HG02973 (cell line): ENCODE data around the gene ANTXR2.
"Not testable (repeated sequence)": the region's sequence is repeated elsewhere in the genome, so short reads cannot be mapped to it uniquely, and the experiment has no call there.

Experiments
- ATAC-seq: cut with Tn5 transposase; IDR thresholded peaks from one replicate; pipeline ENCODE4 v1.9.1; 2021; ENCODE audit warnings: moderate library complexity; ENCODE audit not compliant: unreplicated experiment

The ANTXR2 gene

GRCh38 chr4:79923281-79923680 lies 149.7 kb downstream of the ANTXR2 start:
- no peak for ATAC-seq

DNA sequence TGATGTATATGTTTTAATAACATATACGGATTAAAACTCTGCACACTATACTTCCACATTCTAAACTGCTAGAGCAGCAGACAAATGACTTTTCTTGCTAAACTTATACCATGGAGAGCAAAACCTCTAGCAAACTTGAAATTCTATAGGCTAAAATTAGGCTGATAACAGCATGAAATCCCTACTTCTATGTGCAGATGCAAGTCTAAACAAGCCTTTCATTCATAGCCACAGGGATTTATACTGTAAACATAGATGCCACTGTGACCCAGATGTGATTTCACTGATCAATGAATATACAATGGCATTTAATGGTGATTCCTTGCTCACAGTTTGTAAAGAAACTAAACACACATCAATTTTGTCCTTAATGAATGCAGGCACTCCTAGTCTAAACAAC lies 151.0 kb downstream of the ANTXR2 start:
- ATAC-seq: no peak

- no peak for ATAC-seq
Measured at GRCh38 chr4:79920163-79920853, 152.7 kb downstream of the ANTXR2 start.

GRCh38 chr4:79918292-79918691 lies 154.7 kb downstream of the ANTXR2 start:
- ATAC-seq: no peak

DNA sequence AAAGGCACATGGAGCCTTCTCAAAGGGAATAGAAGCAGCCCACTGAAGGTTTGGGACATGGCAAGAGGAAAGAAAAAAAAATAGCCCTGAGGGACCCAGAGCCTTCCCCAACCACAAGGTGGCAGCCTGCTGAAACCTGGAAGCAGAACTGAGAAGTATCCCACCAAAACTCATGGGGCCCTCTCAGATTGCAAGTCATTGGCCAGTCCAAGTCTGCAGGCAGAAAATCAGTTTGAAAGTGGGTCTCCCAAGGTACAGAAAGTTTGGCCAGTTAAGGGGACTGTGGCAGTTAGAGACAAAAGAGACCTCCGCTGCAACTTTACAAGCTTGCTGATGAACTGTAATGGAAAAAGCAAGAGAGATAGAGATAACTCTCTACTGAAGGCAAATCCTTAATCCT lies 155.8 kb downstream of the ANTXR2 start:
- ATAC-seq: peak; percentile 81

- no peak for ATAC-seq
Measured at GRCh38 chr4:79915246-79915645, 157.8 kb downstream of the ANTXR2 start.

- ATAC-seq: no peak
Measured at GRCh38 chr4:79913581-79913980, 159.4 kb downstream of the ANTXR2 start.

DNA sequence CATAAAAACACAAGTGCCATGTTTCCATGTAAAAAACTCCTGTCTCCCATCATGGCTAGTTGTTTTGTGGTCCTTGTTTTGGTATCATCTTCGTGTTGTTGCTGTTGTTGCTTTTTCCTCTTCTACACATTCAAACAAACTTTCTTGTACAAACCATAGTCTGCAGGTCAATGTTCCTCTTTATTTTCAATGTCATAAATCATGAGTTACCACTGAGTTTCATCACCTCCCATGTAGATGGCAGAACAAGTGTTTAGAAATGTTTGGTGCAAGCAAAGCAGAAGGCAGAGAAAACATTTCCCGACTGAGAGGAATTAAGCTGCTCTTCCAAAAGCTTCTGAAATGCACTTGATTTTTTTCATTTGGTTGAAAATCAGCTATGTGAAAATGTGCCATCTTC lies 166.0 kb downstream of the ANTXR2 start:
- ATAC-seq: no peak

GRCh38 chr4:79906303-79906702 lies 166.7 kb downstream of the ANTXR2 start:
- no peak for ATAC-seq

GRCh38 chr4:79905212-79905611 lies 167.8 kb downstream of the ANTXR2 start:
- no peak for ATAC-seq

- ATAC-seq: no peak
Measured at GRCh38 chr4:79904331-79904730, 168.7 kb downstream of the ANTXR2 start.

GRCh38 chr4:79900182-79900581 lies 172.8 kb downstream of the ANTXR2 start:
- no peak for ATAC-seq

- ATAC-seq: no peak
Measured at GRCh38 chr4:79899481-79899880, 173.5 kb downstream of the ANTXR2 start.

DNA sequence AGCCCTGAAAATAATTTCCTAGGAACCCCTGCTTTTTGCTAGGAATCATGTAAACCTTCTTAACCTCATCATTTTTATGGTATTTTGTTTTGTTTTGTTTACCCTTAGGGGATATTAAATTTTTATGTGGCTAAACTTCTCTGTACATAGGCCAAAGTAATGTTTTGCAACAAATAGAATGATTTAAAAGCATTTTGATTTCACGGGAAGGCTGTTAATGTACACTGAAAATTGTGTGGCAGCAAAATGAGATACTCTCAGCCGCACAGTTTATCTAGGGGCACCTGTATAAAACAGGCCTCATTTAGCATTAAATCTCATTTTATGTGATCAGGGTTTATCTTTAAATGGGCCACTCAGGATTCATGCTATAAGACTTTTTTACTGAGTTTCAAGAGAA lies 175.0 kb downstream of the ANTXR2 start:
- no peak for ATAC-seq

DNA sequence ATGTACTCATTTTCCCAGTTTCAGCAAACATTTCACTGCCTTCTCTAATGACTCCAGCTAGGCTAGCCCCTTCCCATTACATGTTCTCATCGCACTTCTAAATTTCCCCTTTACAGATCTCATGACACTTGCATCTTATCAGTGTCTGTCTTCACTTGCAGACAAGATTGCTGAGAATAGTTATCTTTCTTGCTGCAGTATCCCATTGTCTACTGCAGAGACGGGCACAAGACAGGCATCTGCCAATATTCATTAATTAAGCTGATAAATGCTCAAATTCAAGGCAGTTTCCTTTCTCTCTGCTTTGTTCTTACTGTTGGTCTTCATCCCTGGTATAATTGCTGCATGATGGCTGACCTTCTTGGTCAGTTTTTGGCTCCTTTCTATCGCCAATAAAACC lies 175.9 kb downstream of the ANTXR2 start:
- ATAC-seq: no peak

DNA sequence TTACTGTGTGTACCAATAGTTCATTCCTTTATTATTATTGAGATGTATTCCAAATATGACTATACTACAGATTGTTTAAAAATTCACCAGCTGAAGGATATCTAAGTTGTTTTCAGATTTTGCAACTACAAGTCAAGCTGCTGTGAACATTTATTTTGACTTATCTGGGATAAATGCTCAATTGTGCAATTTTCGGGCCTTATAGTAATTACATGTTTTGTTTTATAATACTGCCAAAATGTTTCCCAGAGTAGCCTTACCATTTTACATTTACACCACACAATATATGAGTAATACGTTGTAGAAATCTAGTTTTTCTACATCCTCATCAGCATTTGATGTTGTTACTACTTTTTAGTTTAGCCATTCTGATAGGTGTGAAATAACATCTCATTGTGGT lies 179.6 kb downstream of the ANTXR2 start:
- ATAC-seq: no peak

GRCh38 chr4:79889026-79889425 lies 184.0 kb downstream of the ANTXR2 start:
- ATAC-seq: not testable (repeated sequence)

DNA sequence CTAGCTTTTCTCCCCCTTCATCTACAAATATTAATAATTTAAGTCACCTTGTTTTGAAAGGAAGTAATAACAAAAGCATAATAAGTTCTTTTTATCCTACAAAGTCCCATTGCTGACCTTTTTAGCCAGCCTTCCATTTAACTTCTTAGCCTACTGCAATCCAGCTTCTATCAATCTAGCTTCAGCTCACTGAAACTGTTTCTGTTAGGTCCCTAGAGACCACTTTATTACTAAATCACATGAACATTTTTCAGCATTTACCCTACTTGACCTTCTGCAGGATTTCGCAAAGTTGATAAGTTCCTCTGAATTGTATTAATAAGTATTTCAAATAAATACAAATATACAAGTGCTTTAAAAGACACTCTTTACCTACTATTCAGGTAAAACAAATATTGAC lies 186.5 kb downstream of the ANTXR2 start:
- ATAC-seq: no peak

DNA sequence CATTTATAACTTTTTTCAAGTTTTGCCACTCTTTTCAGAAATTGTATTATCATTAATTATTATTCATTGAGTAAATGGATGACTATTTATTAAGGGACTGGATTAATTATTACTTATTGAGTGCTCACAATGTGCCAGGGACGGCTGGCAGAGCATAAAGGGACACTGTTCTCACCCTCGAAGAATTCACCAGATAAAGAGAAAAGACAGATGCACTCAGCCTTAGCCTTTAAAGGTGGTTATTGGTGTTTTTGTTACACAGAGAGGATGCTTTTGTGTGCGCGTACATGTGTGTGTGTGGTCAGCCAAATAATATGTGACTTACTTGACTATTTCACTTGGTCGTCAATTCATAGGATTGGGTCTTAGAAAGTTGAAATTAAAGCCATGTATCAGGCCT lies 187.0 kb downstream of the ANTXR2 start:
- no peak for ATAC-seq

GRCh38 chr4:79883290-79883689 lies 189.7 kb downstream of the ANTXR2 start:
- ATAC-seq: no peak

DNA sequence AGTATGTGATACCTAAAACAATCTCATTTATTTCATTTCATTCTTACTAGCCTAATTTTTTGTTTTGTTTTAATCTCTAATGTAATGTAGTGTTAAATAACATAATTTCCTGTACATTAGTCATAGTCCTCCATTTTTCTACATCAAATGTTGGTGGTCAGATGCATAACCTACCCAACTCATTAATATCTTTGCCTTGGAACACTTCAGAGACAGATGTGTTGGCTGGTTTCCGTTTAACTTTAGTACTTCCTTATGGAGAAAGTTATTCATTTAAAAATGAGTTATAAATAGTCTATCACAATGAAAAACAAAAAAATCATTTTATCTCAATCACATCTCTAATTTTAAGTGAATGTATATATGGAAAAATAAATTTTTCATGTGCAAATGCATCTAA lies 190.2 kb downstream of the ANTXR2 start:
- no peak for ATAC-seq

DNA sequence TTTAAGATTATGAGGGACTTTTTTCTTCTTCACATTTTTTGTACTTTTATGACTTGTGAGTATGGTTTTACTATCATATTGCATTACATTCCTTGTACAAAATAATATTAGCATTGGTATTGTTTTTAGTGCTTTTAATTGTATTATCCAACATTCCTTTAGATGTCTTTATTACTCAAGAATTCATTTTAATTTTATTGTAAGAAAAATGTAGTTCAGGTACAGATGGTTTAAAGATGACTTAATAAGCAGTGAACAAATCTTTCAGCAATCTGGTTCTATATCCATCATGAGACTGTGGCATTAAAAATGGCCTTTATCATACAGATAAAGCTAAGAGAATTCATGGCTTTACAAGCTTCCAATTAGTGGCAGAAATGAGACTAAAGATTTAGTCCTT lies 191.6 kb downstream of the ANTXR2 start:
- no peak for ATAC-seq

DNA sequence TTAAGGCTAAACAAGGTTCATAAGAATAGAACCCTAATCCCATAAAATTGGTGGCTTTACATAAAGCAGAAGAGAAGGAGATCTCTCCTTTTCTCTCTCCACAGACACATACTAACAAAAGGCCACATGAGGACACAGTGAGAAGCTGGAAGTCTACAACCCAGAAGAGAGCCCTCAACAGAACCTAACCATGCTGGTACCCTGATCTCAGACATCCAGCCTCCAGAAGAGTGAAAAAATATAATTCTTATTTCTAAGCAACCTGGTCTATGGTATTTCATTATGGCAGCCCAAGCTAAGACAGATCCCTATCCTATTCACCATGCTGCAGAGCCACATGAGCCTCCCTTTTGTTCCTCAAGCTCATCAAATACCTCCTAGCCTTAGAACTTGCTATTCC lies 195.5 kb downstream of the ANTXR2 start:
- ATAC-seq: no peak
